ENCODE results near the gene CDK12. TPM values are rescaled to one million over a fixed set of nuclear protein-coding genes. Genes with fewer than 3 reads are reported as not detected.

CDK12 gene
- total and polyA plus RNA-seq, 2 experiments from 2014 or later, result 20.9 to 55.3 TPM

GRCh38 chr17:39530513-39530912, 69.2 kb downstream of the CDK12 start (continued):
- TF ChIP-seq CREB1 (CRISPR knock-in tag; IDR thresholded peaks at IDR 0.05; ENCODE audit: low read depth), result no peak
- no peak for TF ChIP-seq ZNF331 (CRISPR knock-in tag; IDR thresholded peaks at IDR 0.05; ENCODE audit: low read depth)

GRCh38 chr17:39531252-39531651, 70.0 kb downstream of the CDK12 start:
- Histone ChIP-seq H3K9me2 (ENCODE audit: insufficient read depth) (no peaks in the 10 kb centered on the region), H3K27ac (ENCODE audit: low read depth) (no peak overlapping the region), H4K20me1 (replicated peaks; ENCODE audit: insufficient read depth) (peaks cover 7% of the 10 kb centered on the region; the same call in 1 of the 2 replicates), H3K4me2 (no peak overlapping the region), H3K27me3 (ENCODE audit: insufficient read depth) (no peaks in the 10 kb centered on the region), H3F3A (replicated peaks; ENCODE audit: low read depth) (no peaks in the 10 kb centered on the region; the same call in 1 of the 2 replicates), H3K79me2 (replicated peaks; ENCODE audit: insufficient read depth) (no peaks in the 10 kb centered on the region), H3K36me3 (ENCODE audit: insufficient read depth) (peaks cover 12% of the 10 kb centered on the region), H2AFZ (no peak overlapping the region), H3K4me3 (no peak overlapping the region), H3K4me1 (ENCODE audit: insufficient read depth) (no peaks in the 10 kb centered on the region)
- peaks cover 45% of the 10 kb centered on the region for H3K36me3 Mint-ChIP-seq (ENCODE audit: low read depth)
- H3K27me3 Mint-ChIP-seq (ENCODE audit: insufficient read depth, low read depth, poor library complexity), result no peaks in the 10 kb centered on the region
- H3K27ac Mint-ChIP-seq, result no peak overlapping the region
- ATAC-seq (no peak), DNase-seq (ENCODE audit: low spot score) (no peak)
- H3K4me1 Mint-ChIP-seq, result no peaks in the 10 kb centered on the region; the same call in 2 of the 3 replicates
- TF ChIP-seq STAT1 (IDR thresholded peaks at IDR 0.05; ENCODE audit: unreplicated experiment) (no peak), CTCF (conservative IDR thresholded peaks at IDR 0.05; ENCODE audit: low read depth in 2 of 2) (no peak)
- no peak overlapping the region for H3K4me3 Mint-ChIP-seq
- no peaks in the 10 kb centered on the region for H3K9me3 Mint-ChIP-seq

- peaks cover 3% of the 10 kb centered on the region; the same call in 1 of the 2 replicates for H3K36me3 ChIP-seq (ENCODE audit: insufficient read depth)
- H3K79me2 ChIP-seq (replicated peaks; ENCODE audit: insufficient read depth), result no peaks in the 10 kb centered on the region
- H3K4me3 ChIP-seq, result no peak overlapping the region
- H3K27me3 ChIP-seq (ENCODE audit: insufficient read depth), result no peaks in the 10 kb centered on the region
- no peaks in the 10 kb centered on the region for H3K4me1 ChIP-seq (ENCODE audit: insufficient read depth)
- TF ChIP-seq EZH2 (IDR thresholded peaks at IDR 0.05; ENCODE audit: low read depth, unreplicated experiment), result no peak
- TF ChIP-seq JUNB (IDR thresholded peaks at IDR 0.05; ENCODE audit: unreplicated experiment), result no peak
- TF ChIP-seq POLR2AphosphoS5 (IDR thresholded peaks at IDR 0.05; ENCODE audit: low read depth), result no peak
- TF ChIP-seq ZNF462 (CRISPR knock-in tag; IDR thresholded peaks at IDR 0.05), result no peak
- TF ChIP-seq REST (IDR thresholded peaks at IDR 0.05; ENCODE audit: unreplicated experiment), result no peak
- H3F3A ChIP-seq (replicated peaks; ENCODE audit: low read depth), result no peaks in the 10 kb centered on the region; the same call in 1 of the 2 replicates
- Mint-ChIP-seq H3K36me3 (ENCODE audit: low read depth) (peaks cover 25% of the 10 kb centered on the region), H3K27ac (no peak overlapping the region), H3K4me1 (no peaks in the 10 kb centered on the region; the same call in 2 of the 3 replicates), H3K4me3 (no peak overlapping the region), H3K27me3 (ENCODE audit: insufficient read depth, low read depth, poor library complexity) (no peaks in the 10 kb centered on the region), H3K9me3 (no peaks in the 10 kb centered on the region)
- H3K9me2 ChIP-seq (ENCODE audit: insufficient read depth), result no peaks in the 10 kb centered on the region
- ATAC-seq (no peak), DNase-seq (ENCODE audit: low spot score) (no peak)
- H2AFZ ChIP-seq, result no peak overlapping the region
- H4K20me1 ChIP-seq (replicated peaks; ENCODE audit: insufficient read depth), result 0 out of 2 replicates have a peak, but pooled peaks cover 2% of the 10 kb centered on the region
- H3K4me2 ChIP-seq, result no peak overlapping the region
- H3K27ac ChIP-seq (ENCODE audit: low read depth), result no peak overlapping the region
Observed at GRCh38 chr17:39533891-39534290, 72.6 kb downstream of the CDK12 start.
